ENCODE measurements around the gene GALNT9. TPM values are rescaled to one million over a fixed set of nuclear protein-coding genes. Genes with fewer than 3 reads are reported as not detected.
"Not testable (repeated sequence)": the region's sequence is repeated elsewhere in the genome, so short reads cannot be mapped to it uniquely, and the experiment has no call there.

The GALNT9 gene
- total RNA-seq, 1 experiment from 2014 or later: not detected

GRCh38 chr12:132225214-132225613 lies 104.2 kb downstream of the GALNT9 start:
- Histone ChIP-seq H3K9me2 (replicated peaks; ENCODE audit: insufficient read depth, low read length) (no peaks in the 10 kb centered on the region), H3K4me1 (ENCODE audit: low read length) (no peaks in the 10 kb centered on the region), H4K20me1 (ENCODE audit: insufficient read depth, low read depth, low read length) (no peaks in the 10 kb centered on the region), H3K27ac (ENCODE audit: low read length) (no peak overlapping the region), H3K27me3 (ENCODE audit: low read length) (no peaks in the 10 kb centered on the region), H3K4me2 (ENCODE audit: low read depth, low read length, poor library complexity, severe bottlenecking) (no peak overlapping the region), H3K79me2 (ENCODE audit: low read length) (no peaks in the 10 kb centered on the region), H3K36me3 (ENCODE audit: insufficient read depth, low read length) (no peaks in the 10 kb centered on the region), H2AFZ (ENCODE audit: low read length) (no peak overlapping the region), H3K9me3 (ENCODE audit: low read length) (peaks cover 13% of the 10 kb centered on the region), H3K9ac (ENCODE audit: low read length) (no peak overlapping the region), H3K4me3 (ENCODE audit: low read length) (no peak overlapping the region)
- DNase-seq: no peak

- Histone ChIP-seq H3K27me3 (ENCODE audit: low read length) (no peaks in the 10 kb centered on the region), H4K20me1 (ENCODE audit: insufficient read depth, low read depth, low read length) (no peaks in the 10 kb centered on the region), H3K4me1 (ENCODE audit: low read length) (no peaks in the 10 kb centered on the region), H3K9me3 (ENCODE audit: low read length) (peaks cover 13% of the 10 kb centered on the region), H3K36me3 (ENCODE audit: insufficient read depth, low read length) (no peaks in the 10 kb centered on the region), H3K4me2 (ENCODE audit: low read depth, low read length, poor library complexity, severe bottlenecking) (no peak overlapping the region), H3K79me2 (ENCODE audit: low read length) (no peaks in the 10 kb centered on the region), H3K4me3 (ENCODE audit: low read length) (no peak overlapping the region), H3K27ac (ENCODE audit: low read length) (no peak overlapping the region), H3K9me2 (replicated peaks; ENCODE audit: insufficient read depth, low read length) (no peaks in the 10 kb centered on the region), H3K9ac (ENCODE audit: low read length) (no peak overlapping the region), H2AFZ (ENCODE audit: low read length) (no peak overlapping the region)
- no peak for DNase-seq
Measured at GRCh38 chr12:132224484-132224883, 104.9 kb downstream of the GALNT9 start.

GRCh38 chr12:132222808-132223173 lies 106.6 kb downstream of the GALNT9 start:
- no peak overlapping the region for H3K27ac ChIP-seq (ENCODE audit: low read length)
- no peaks in the 10 kb centered on the region for H3K27me3 ChIP-seq (ENCODE audit: low read length)
- H3K4me1 ChIP-seq (ENCODE audit: low read length): no peaks in the 10 kb centered on the region
- DNase-seq: no peak
- H3K9me3 ChIP-seq (ENCODE audit: low read length): peaks cover 13% of the 10 kb centered on the region
- H3K4me3 ChIP-seq (ENCODE audit: low read length): no peak overlapping the region
- no peak overlapping the region for H3K4me2 ChIP-seq (ENCODE audit: low read depth, low read length, poor library complexity, severe bottlenecking)
- no peaks in the 10 kb centered on the region for H3K36me3 ChIP-seq (ENCODE audit: insufficient read depth, low read length)
- H3K79me2 ChIP-seq (ENCODE audit: low read length): no peaks in the 10 kb centered on the region
- no peaks in the 10 kb centered on the region for H3K9me2 ChIP-seq (replicated peaks; ENCODE audit: insufficient read depth, low read length)
- no peak overlapping the region for H2AFZ ChIP-seq (ENCODE audit: low read length)
- H4K20me1 ChIP-seq (ENCODE audit: insufficient read depth, low read depth, low read length): no peaks in the 10 kb centered on the region
- no peak overlapping the region for H3K9ac ChIP-seq (ENCODE audit: low read length)

GRCh38 chr12:132222096-132222807 lies 107.1 kb downstream of the GALNT9 start:
- H3K36me3 ChIP-seq (ENCODE audit: insufficient read depth, low read length): no peaks in the 10 kb centered on the region

GRCh38 chr12:132219761-132220160 lies 109.6 kb downstream of the GALNT9 start:
- not testable (repeated sequence) for H3K9me3 ChIP-seq (ENCODE audit: low read length); H3K4me3 ChIP-seq (ENCODE audit: low read length); H3K4me1 ChIP-seq (ENCODE audit: low read length); H3K36me3 ChIP-seq (ENCODE audit: insufficient read depth, low read length); H3K27ac ChIP-seq (ENCODE audit: low read length); H4K20me1 ChIP-seq (ENCODE audit: insufficient read depth, low read depth, low read length); H3K79me2 ChIP-seq (ENCODE audit: low read length); H3K4me2 ChIP-seq (ENCODE audit: low read depth, low read length, poor library complexity, severe bottlenecking); H3K27me3 ChIP-seq (ENCODE audit: low read length); H3K9me2 ChIP-seq (replicated peaks; ENCODE audit: insufficient read depth, low read length); H2AFZ ChIP-seq (ENCODE audit: low read length); DNase-seq; H3K9ac ChIP-seq (ENCODE audit: low read length)

More at GRCh38 chr12:132222096-132222807, 107.1 kb downstream of the GALNT9 start:
- Histone ChIP-seq H3K9me3 (ENCODE audit: low read length) (peaks cover 13% of the 10 kb centered on the region), H2AFZ (ENCODE audit: low read length) (no peak overlapping the region), H3K4me1 (ENCODE audit: low read length) (no peaks in the 10 kb centered on the region), H3K27me3 (ENCODE audit: low read length) (no peaks in the 10 kb centered on the region), H3K9ac (ENCODE audit: low read length) (no peak overlapping the region), H3K9me2 (replicated peaks; ENCODE audit: insufficient read depth, low read length) (no peaks in the 10 kb centered on the region), H3K4me3 (ENCODE audit: low read length) (no peak overlapping the region), H4K20me1 (ENCODE audit: insufficient read depth, low read depth, low read length) (no peaks in the 10 kb centered on the region), H3K4me2 (ENCODE audit: low read depth, low read length, poor library complexity, severe bottlenecking) (no peak overlapping the region), H3K79me2 (ENCODE audit: low read length) (no peaks in the 10 kb centered on the region), H3K27ac (ENCODE audit: low read length) (no peak overlapping the region)
- DNase-seq: peak; percentile 60

- no peak overlapping the region for H3K27ac ChIP-seq (ENCODE audit: low read length)
- H3K79me2 ChIP-seq (ENCODE audit: low read length): no peaks in the 10 kb centered on the region
- H3K9me3 ChIP-seq (ENCODE audit: low read length): no peaks in the 10 kb centered on the region
- no peak overlapping the region for H2AFZ ChIP-seq (ENCODE audit: low read length)
- no peaks in the 10 kb centered on the region for H3K27me3 ChIP-seq (ENCODE audit: low read length)
- no peaks in the 10 kb centered on the region for H3K4me1 ChIP-seq (ENCODE audit: low read length)
- H3K36me3 ChIP-seq (ENCODE audit: insufficient read depth, low read length): no peaks in the 10 kb centered on the region
- H3K4me2 ChIP-seq (ENCODE audit: low read depth, low read length, poor library complexity, severe bottlenecking): no peak overlapping the region
- H3K4me3 ChIP-seq (ENCODE audit: low read length): no peak overlapping the region
- no peaks in the 10 kb centered on the region for H4K20me1 ChIP-seq (ENCODE audit: insufficient read depth, low read depth, low read length)
- H3K9ac ChIP-seq (ENCODE audit: low read length): no peak overlapping the region
- DNase-seq: no peak
- H3K9me2 ChIP-seq (replicated peaks; ENCODE audit: insufficient read depth, low read length): no peaks in the 10 kb centered on the region
Measured at GRCh38 chr12:132219323-132219722, 110.1 kb downstream of the GALNT9 start.

- no peaks in the 10 kb centered on the region for H3K4me1 ChIP-seq (ENCODE audit: low read length)
- H3K27me3 ChIP-seq (ENCODE audit: low read length): no peaks in the 10 kb centered on the region
- H3K9ac ChIP-seq (ENCODE audit: low read length): no peak overlapping the region
- H3K4me2 ChIP-seq (ENCODE audit: low read depth, low read length, poor library complexity, severe bottlenecking): no peak overlapping the region
- no peaks in the 10 kb centered on the region for H3K79me2 ChIP-seq (ENCODE audit: low read length)
- H2AFZ ChIP-seq (ENCODE audit: low read length): no peak overlapping the region
- no peaks in the 10 kb centered on the region for H3K9me3 ChIP-seq (ENCODE audit: low read length)
- no peaks in the 10 kb centered on the region for H3K9me2 ChIP-seq (replicated peaks; ENCODE audit: insufficient read depth, low read length)
- no peak overlapping the region for H3K27ac ChIP-seq (ENCODE audit: low read length)
- H4K20me1 ChIP-seq (ENCODE audit: insufficient read depth, low read depth, low read length): no peaks in the 10 kb centered on the region
- H3K36me3 ChIP-seq (ENCODE audit: insufficient read depth, low read length): no peaks in the 10 kb centered on the region
- H3K4me3 ChIP-seq (ENCODE audit: low read length): no peak overlapping the region
- DNase-seq: peak; percentile 81
Measured at GRCh38 chr12:132218915-132219314, 110.5 kb downstream of the GALNT9 start.

GRCh38 chr12:132218527-132218875 lies 110.9 kb downstream of the GALNT9 start:
- no peaks in the 10 kb centered on the region for H3K36me3 ChIP-seq (ENCODE audit: insufficient read depth, low read length)
- DNase-seq: no peak
- H3K27ac ChIP-seq (ENCODE audit: low read length): no peak overlapping the region
- H3K4me2 ChIP-seq (ENCODE audit: low read depth, low read length, poor library complexity, severe bottlenecking): no peak overlapping the region
- H3K79me2 ChIP-seq (ENCODE audit: low read length): no peaks in the 10 kb centered on the region
- H3K4me1 ChIP-seq (ENCODE audit: low read length): no peaks in the 10 kb centered on the region
- no peak overlapping the region for H3K4me3 ChIP-seq (ENCODE audit: low read length)
- H4K20me1 ChIP-seq (ENCODE audit: insufficient read depth, low read depth, low read length): no peaks in the 10 kb centered on the region
- H3K9me3 ChIP-seq (ENCODE audit: low read length): no peaks in the 10 kb centered on the region
- H3K9ac ChIP-seq (ENCODE audit: low read length): no peak overlapping the region
- no peaks in the 10 kb centered on the region for H3K9me2 ChIP-seq (replicated peaks; ENCODE audit: insufficient read depth, low read length)
- no peaks in the 10 kb centered on the region for H3K27me3 ChIP-seq (ENCODE audit: low read length)
- no peak overlapping the region for H2AFZ ChIP-seq (ENCODE audit: low read length)
